Skin epidermis (tissue), 12 donors: ENCODE results near the gene PCID2.

Experiments
- H3K27ac ChIP-seq, 21 experiments: fragments of 200-600 bp; sonication (generic) in 11 of 21; one replicate each; pipeline ENCODE4 v1.5.0; 2020; ENCODE audit warnings: mild to moderate bottlenecking in 3 of 21, inconsistent platforms in 2 of 21, moderate library complexity in 2 of 21
- H3K4me3 ChIP-seq, 7 experiments: fragments of 200-600 bp; sonication (generic) in 2 of 7; one replicate each; pipeline ENCODE4 v1.5.0; 2020; ENCODE audit warnings: inconsistent platforms in 2 of 7, mild to moderate bottlenecking in 2 of 7, moderate library complexity in 1 of 7

PCID2 gene

GRCh38 chr13:113153810-113154748 lies 54.4 kb downstream of the PCID2 start:
- H3K27ac ChIP-seq: peak overlapping the region in 20 of 21 experiments; percentile 13 to 88 (median 72)
- H3K4me3 ChIP-seq: peak overlapping the region; percentile 26 to 45 (median 33)

- peak overlapping the region in 20 of 21 experiments; percentile 13 to 88 (median 72) for H3K27ac ChIP-seq
- peak overlapping the region; percentile 26 to 45 (median 33) for H3K4me3 ChIP-seq
Observed at GRCh38 chr13:113152984-113153809, 55.3 kb downstream of the PCID2 start.

GRCh38 chr13:113152691-113152983 lies 55.8 kb downstream of the PCID2 start:
- peak overlapping the region in 11 of 21 experiments; percentile 22 to 88 (median 79) for H3K27ac ChIP-seq

GRCh38 chr13:113151745-113152690 lies 56.5 kb downstream of the PCID2 start:
- H3K27ac ChIP-seq: peak overlapping the region in 9 of 21 experiments; percentile 2 to 88 (median 78)
- peak overlapping the region in 3 of 7 experiments; percentile 42 to 45 (median 43) for H3K4me3 ChIP-seq

More at GRCh38 chr13:113152691-113152983, 55.8 kb downstream of the PCID2 start:
- H3K4me3 ChIP-seq: peak overlapping the region in 6 of 7 experiments; percentile 26 to 45 (median 35)

GRCh38 chr13:113150550-113151365 lies 57.7 kb downstream of the PCID2 start:
- H3K27ac ChIP-seq: no peak overlapping the region
- no peak overlapping the region for H3K4me3 ChIP-seq

GRCh38 chr13:113149711-113150549 lies 58.5 kb downstream of the PCID2 start:
- Histone ChIP-seq H3K27ac (no peak overlapping the region), H3K4me3 (no peak overlapping the region)

- Histone ChIP-seq H3K4me3 (no peak overlapping the region), H3K27ac (no peak overlapping the region)
Observed at GRCh38 chr13:113148940-113149503, 59.4 kb downstream of the PCID2 start.

- no peak overlapping the region for H3K27ac ChIP-seq
Observed at GRCh38 chr13:113148407-113148806, 60.1 kb downstream of the PCID2 start.

GRCh38 chr13:113147206-113147605 lies 61.3 kb downstream of the PCID2 start:
- no peak overlapping the region for H3K4me3 ChIP-seq
- no peak overlapping the region for H3K27ac ChIP-seq

More at GRCh38 chr13:113148407-113148806, 60.1 kb downstream of the PCID2 start:
- no peak overlapping the region for H3K4me3 ChIP-seq

GRCh38 chr13:113146750-113147149 lies 61.7 kb downstream of the PCID2 start:
- no peak overlapping the region for H3K27ac ChIP-seq
- H3K4me3 ChIP-seq: no peak overlapping the region

- Histone ChIP-seq H3K4me3 (no peak overlapping the region), H3K27ac (no peak overlapping the region)
Observed at GRCh38 chr13:113145911-113146598, 62.4 kb downstream of the PCID2 start.

- Histone ChIP-seq H3K4me3 (no peak overlapping the region), H3K27ac (no peak overlapping the region)
Observed at GRCh38 chr13:113145496-113145895, 63.0 kb downstream of the PCID2 start.

- Histone ChIP-seq H3K27ac (no peak overlapping the region), H3K4me3 (no peak overlapping the region)
Observed at GRCh38 chr13:113144255-113144629, 64.2 kb downstream of the PCID2 start.

GRCh38 chr13:113143466-113144254 lies 64.8 kb downstream of the PCID2 start:
- Histone ChIP-seq H3K27ac (no peak overlapping the region), H3K4me3 (no peak overlapping the region)

GRCh38 chr13:113142876-113143275 lies 65.6 kb downstream of the PCID2 start:
- Histone ChIP-seq H3K27ac (no peak overlapping the region), H3K4me3 (no peak overlapping the region)

GRCh38 chr13:113141601-113141970 lies 66.9 kb downstream of the PCID2 start:
- Histone ChIP-seq H3K4me3 (no peak overlapping the region), H3K27ac (no peak overlapping the region)
